IMR-90 (cell line): Measurements from ENCODE around the gene ISCA2. TPM values are rescaled to one million over a fixed set of nuclear protein-coding genes. Genes with fewer than 3 reads are reported as not detected.

Source experiments
- ATAC-seq: fragments of 200-7000 bp; cut with Tn5 transposase; 2 replicates; pipeline ENCODE4 v1.9.1; 2020; ENCODE audit warnings: low read depth, mild to moderate bottlenecking, moderate library complexity
- BruUV-seq: library from RNA; stranded (reverse); fragments of 400-500 nt; replicated peaks from 2 replicates; lab custom pipeline; 2021; lab: Mats Ljungman, UMichigan
- CTCF ChIA-PET: fragments of 300-600 bp; formaldehyde crosslinking; extraction: SDS; loops from one replicate; lab custom pipeline; 2021; ENCODE audit warnings: antibody characterized with exemption; lab: Yijun Ruan, JAX
- POLR2A ChIA-PET: fragments of 300-600 bp; sonication (Branson Sonifier 250); formaldehyde crosslinking; loops from one replicate; lab custom pipeline; 2022; ENCODE audit warnings: antibody characterized with exemption; ENCODE audit not compliant: unreplicated experiment; lab: Charles Lee
- DNase-seq: peaks from one replicate; pipeline ENCODE4 v3.0.0; 2013
- H2AFZ ChIP-seq: replicated peaks from 2 replicates; pipeline ENCODE3; 2013; ENCODE audit warnings: low read length, mild to moderate bottlenecking; ENCODE audit not compliant: poor library complexity
- H2AK5ac ChIP-seq: 2 replicates; pipeline ENCODE4 v1.6.1; 2013; ENCODE audit warnings: low read depth, low read length, inconsistent platforms
- H2AK9ac ChIP-seq: replicated peaks from 2 replicates; pipeline ENCODE3; 2013; ENCODE audit warnings: mild to moderate bottlenecking, low read depth, low read length, moderate library complexity; ENCODE audit not compliant: poor library complexity
- H2BK120ac ChIP-seq: 2 replicates; pipeline ENCODE4 v1.6.1; 2013; ENCODE audit warnings: low read depth, low read length, inconsistent platforms
- H2BK15ac ChIP-seq: 3 replicates; pipeline ENCODE4 v1.6.1; 2013; ENCODE audit warnings: low read depth, low read length, inconsistent platforms
- H2BK20ac ChIP-seq: 2 replicates; pipeline ENCODE4 v1.6.1; 2013; ENCODE audit warnings: low read depth, mild to moderate bottlenecking, inconsistent platforms, low read length, moderate library complexity
- H2BK5ac ChIP-seq: 2 replicates; pipeline ENCODE4 v1.6.1; 2013; ENCODE audit warnings: mild to moderate bottlenecking, low read depth, low read length, inconsistent platforms; ENCODE audit not compliant: poor library complexity, severe bottlenecking
- H3K14ac ChIP-seq: replicated peaks from 2 replicates; pipeline ENCODE4 v1.6.1; 2013; ENCODE audit warnings: low read depth, low read length, inconsistent platforms
- H3K18ac ChIP-seq: 2 replicates; pipeline ENCODE4 v1.6.1; 2013; ENCODE audit warnings: low read depth, low read length, control low read depth
- H3K23ac ChIP-seq: 2 replicates; pipeline ENCODE4 v1.6.1; 2013; ENCODE audit warnings: low read depth, low read length, inconsistent platforms
- H3K27ac ChIP-seq: 2 replicates; pipeline ENCODE4 v1.5.1; 2013; ENCODE audit warnings: mild to moderate bottlenecking, control low read depth, low read length; ENCODE audit not compliant: insufficient read depth
- H3K27me3 ChIP-seq: 2 replicates; pipeline ENCODE4 v1.6.1; 2013; ENCODE audit warnings: low read length; ENCODE audit not compliant: control insufficient read depth, insufficient read depth
- H3K36me3 ChIP-seq: 2 replicates; pipeline ENCODE4 v1.6.1; 2013; ENCODE audit warnings: low read length, mixed read lengths; ENCODE audit not compliant: control insufficient read depth, insufficient read depth
- H3K4ac ChIP-seq: 2 replicates; pipeline ENCODE4 v1.6.1; 2013; ENCODE audit warnings: low read depth, low read length, inconsistent platforms
- H3K4me1 ChIP-seq: 2 replicates; pipeline ENCODE4 v1.6.1; 2013; ENCODE audit warnings: low read length, mixed read lengths; ENCODE audit not compliant: control insufficient read depth, insufficient read depth
- H3K4me2 ChIP-seq: 2 replicates; pipeline ENCODE4 v1.6.1; 2013; ENCODE audit warnings: low read depth, mild to moderate bottlenecking, control low read depth, low read length, moderate library complexity
- H3K4me3 ChIP-seq: 2 replicates; pipeline ENCODE4 v1.5.1; 2013; ENCODE audit warnings: low read depth, mild to moderate bottlenecking, control low read depth, low read length, moderate library complexity; ENCODE audit not compliant: insufficient read depth
- H3K56ac ChIP-seq: 2 replicates; pipeline ENCODE4 v1.6.1; 2013; ENCODE audit warnings: low read length, inconsistent platforms; ENCODE audit not compliant: insufficient read depth; ENCODE audit errors: extremely low read depth
- H3K79me1 ChIP-seq, 2 experiments: 2 replicates each; pipeline ENCODE4 v1.6.1; 2013; ENCODE audit warnings: low read length in 2 of 2, inconsistent platforms in 1 of 2, low read depth in 1 of 2
- H3K9ac ChIP-seq: 2 replicates; pipeline ENCODE4 v1.6.1; 2013; ENCODE audit warnings: low read depth, low read length, control low read depth
- H3K9me1 ChIP-seq: 2 replicates; pipeline ENCODE4 v1.6.1; 2013; ENCODE audit warnings: low read length, inconsistent platforms; ENCODE audit not compliant: insufficient read depth
- H3K9me3 ChIP-seq: 2 replicates; pipeline ENCODE4 v1.6.1; 2013; ENCODE audit warnings: low read length; ENCODE audit not compliant: control insufficient read depth, insufficient read depth
- H4K20me1 ChIP-seq: 2 replicates; pipeline ENCODE4 v1.6.1; 2013; ENCODE audit warnings: low read length, inconsistent platforms; ENCODE audit not compliant: insufficient read depth
- H4K5ac ChIP-seq: 2 replicates; pipeline ENCODE4 v1.6.1; 2013; ENCODE audit warnings: mild to moderate bottlenecking, low read depth, low read length, control low read depth
- H4K8ac ChIP-seq, 2 experiments: 2 replicates each; pipeline ENCODE4 v1.6.1; 2013; ENCODE audit warnings: low read depth in 2 of 2, low read length in 2 of 2, control low read depth in 1 of 2, inconsistent platforms in 1 of 2
- H4K91ac ChIP-seq: 2 replicates; pipeline ENCODE4 v1.6.1; 2013; ENCODE audit warnings: low read depth, low read length, inconsistent platforms; ENCODE audit not compliant: insufficient read depth
- BHLHE40 ChIP-seq: fragments of 150-350 bp; IDR thresholded peaks from 2 replicates; pipeline ENCODE4 v1.6.1; 2016; ENCODE audit warnings: mild to moderate bottlenecking, low read depth, low read length
- CEBPB ChIP-seq: IDR thresholded peaks from 2 replicates; pipeline ENCODE4 v1.6.1; 2012; ENCODE audit warnings: low read depth, low read length, improper control_type of control experiment
- dilution Hi-C: fragments of 300-500 bp; cut with HindIII; formaldehyde crosslinking; loops from one replicate; pipeline ENCODE4 v1.14.3; 2018; ENCODE audit warnings: low sequenced_read_pairs; ENCODE audit not compliant: unreplicated experiment
- in situ Hi-C: fragments of 300-500 bp; cut with MboI; formaldehyde crosslinking; loops from 3 replicates; pipeline ENCODE4 v1.14.3; 2019; ENCODE audit warnings: low sequenced_read_pairs, inconsistent platforms, mixed read lengths
- intact Hi-C: fragments of 100-400 bp; cut with micrococcal nuclease; formaldehyde crosslinking; loops from 2 replicates; pipeline ENCODE4 v1.10.0; 2022
- polyA plus RNA-seq, 3 experiments: library from polyadenylated mRNA; depleted of rRNA; stranded (reverse); fragments of >200 nt; gene quantifications; 2 replicates each; pipeline ENCODE4 v1.2.3, GENCODE V29; 2012; ENCODE audit warnings: low replicate concordance in 1 of 3
- total RNA-seq: library from RNA; depleted of rRNA; stranded (reverse); fragments of >200 nt; gene quantifications from 2 replicates; pipeline ENCODE4 v1.2.3, GENCODE V29; 2012

Gene ISCA2
- total and polyA plus RNA-seq, 2 of the 4 experiments (the other 2 are of a cell fraction), result 5.4 to 25.7 TPM

DNA sequence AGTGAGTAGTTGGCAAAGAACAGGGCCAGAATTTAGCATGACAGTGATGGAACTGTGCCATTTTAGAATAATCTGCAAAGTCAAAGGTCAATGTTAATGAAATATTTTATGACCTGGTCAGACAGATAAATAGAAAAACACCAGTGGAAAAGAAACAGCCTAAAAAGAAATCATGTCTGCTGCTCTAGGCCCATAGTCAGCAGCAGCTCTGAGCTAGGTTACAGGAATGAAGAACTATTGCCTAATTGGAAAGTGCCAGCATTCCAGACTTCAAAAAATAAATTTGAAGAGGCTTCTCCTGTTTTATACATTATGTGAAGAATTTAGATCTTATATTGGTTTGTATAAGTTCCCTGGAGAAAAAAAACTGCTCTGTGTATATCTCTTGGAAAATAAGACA lies 10.2 kb upstream of the ISCA2 start:
- no peak overlapping the region for H2AK9ac ChIP-seq
- H4K8ac ChIP-seq, result no peak overlapping the region; a peak in 1 of 4 replicates
- no peaks in the 10 kb centered on the region for H3K9me3 ChIP-seq
- H4K91ac ChIP-seq, result no peak overlapping the region
- POLR2A ChIA-PET, result no interaction called here
- H3K27me3 ChIP-seq, result no peaks in the 10 kb centered on the region
- H3K79me1 ChIP-seq, result peaks cover 3 to 21% of the 10 kb centered on the region in 2 experiments; a peak in 3 of 4 replicates
- peaks cover 6% of the 10 kb centered on the region; the same call in 1 of the 2 replicates for H3K9me1 ChIP-seq
- intact Hi-C loops, result no loop called here
- BruUV-seq, result no TSS peak
- no peak overlapping the region for H3K4me2 ChIP-seq
- H3K4ac ChIP-seq, result no peak overlapping the region
- no peak overlapping the region for H3K27ac ChIP-seq
- CTCF ChIA-PET, result no interaction called here
- H4K5ac ChIP-seq, result no peak overlapping the region
- peak overlapping the region; percentile 42 for H2BK5ac ChIP-seq
- H3K56ac ChIP-seq, result no peak overlapping the region
- no peak overlapping the region for H2BK120ac ChIP-seq
- peaks cover 16% of the 10 kb centered on the region for H3K36me3 ChIP-seq
- DNase-seq (peak; percentile 42), ATAC-seq (peak; percentile 85)
- H2AK5ac ChIP-seq, result no peak overlapping the region
- no peak overlapping the region for H3K23ac ChIP-seq
- in situ Hi-C loops, result no loop called here
- H3K14ac ChIP-seq, result no peak overlapping the region
- no peak overlapping the region for H3K18ac ChIP-seq
- H3K4me3 ChIP-seq, result no peak overlapping the region
- H3K9ac ChIP-seq, result no peak overlapping the region
- H2BK15ac ChIP-seq, result no peak overlapping the region
- no peak overlapping the region for H2AFZ ChIP-seq
- H3K4me1 ChIP-seq, result peaks cover 6% of the 10 kb centered on the region
- no peaks in the 10 kb centered on the region for H4K20me1 ChIP-seq
- TF ChIP-seq BHLHE40 (no peak), CEBPB (peak; percentile 66)
- dilution Hi-C loops, result no loop called here
- no peak overlapping the region for H2BK20ac ChIP-seq
